ENCODE data around the gene ATAD3C. TPM values are rescaled to one million over a fixed set of nuclear protein-coding genes. Genes with fewer than 3 reads are reported as not detected.

ATAD3C gene
- polyA plus RNA-seq, 1 donor, result 1.0 TPM

- no CpG with 5 or more reads among the region's 5 CpGs for WGBS (ENCODE audit: insufficient coverage, low lambda C conversion rate)
- peaks cover 17% of the 10 kb centered on the region for H3K9me3 ChIP-seq (ENCODE audit: control insufficient read depth, low read depth, low read length)
- peak overlapping the region; percentile 91 for H3K27ac ChIP-seq (ENCODE audit: low read length)
- H3K4me1 ChIP-seq (ENCODE audit: control insufficient read depth, insufficient read depth, low read length), result peaks cover 70% of the 10 kb centered on the region
- H3K36me3 ChIP-seq (ENCODE audit: control insufficient read depth, insufficient read depth, low read length), result no peaks in the 10 kb centered on the region
- H3K27me3 ChIP-seq (ENCODE audit: control insufficient read depth, insufficient read depth, low read length), result no peaks in the 10 kb centered on the region
- peak overlapping the region; percentile 33 for H3K4me3 ChIP-seq (ENCODE audit: low read length)
- peak; percentile 81 to 92 for DNase-seq
Measured at GRCh38 chr1:1431845-1432273, 17.6 kb upstream of the ATAD3C start.

GRCh38 chr1:1432274-1432950 lies 17.1 kb upstream of the ATAD3C start:
- Histone ChIP-seq H3K4me3 (ENCODE audit: low read length) (no peak overlapping the region), H3K27me3 (ENCODE audit: control insufficient read depth, insufficient read depth, low read length) (no peaks in the 10 kb centered on the region), H3K4me1 (ENCODE audit: control insufficient read depth, insufficient read depth, low read length) (peaks cover 76% of the 10 kb centered on the region), H3K27ac (ENCODE audit: low read length) (peak overlapping the region; percentile 91), H3K36me3 (ENCODE audit: control insufficient read depth, insufficient read depth, low read length) (no peaks in the 10 kb centered on the region), H3K9me3 (ENCODE audit: control insufficient read depth, low read depth, low read length) (peaks cover 17% of the 10 kb centered on the region)
- no peak for DNase-seq
- WGBS (ENCODE audit: insufficient coverage, low lambda C conversion rate), result no CpG with 5 or more reads among the region's 28 CpGs

GRCh38 chr1:1432951-1433803 lies 16.3 kb upstream of the ATAD3C start:
- peaks cover 15% of the 10 kb centered on the region for H3K9me3 ChIP-seq (ENCODE audit: control insufficient read depth, low read depth, low read length)
- peaks cover 82% of the 10 kb centered on the region for H3K4me1 ChIP-seq (ENCODE audit: control insufficient read depth, insufficient read depth, low read length)
- no peaks in the 10 kb centered on the region for H3K36me3 ChIP-seq (ENCODE audit: control insufficient read depth, insufficient read depth, low read length)
- peak; percentile 86 to 94 for DNase-seq
- H3K27me3 ChIP-seq (ENCODE audit: control insufficient read depth, insufficient read depth, low read length), result no peaks in the 10 kb centered on the region
- peak overlapping the region; percentile 8 for H3K4me3 ChIP-seq (ENCODE audit: low read length)
- WGBS (ENCODE audit: insufficient coverage, low lambda C conversion rate), result no CpG with 5 or more reads among the region's 34 CpGs
- H3K27ac ChIP-seq (ENCODE audit: low read length), result peak overlapping the region; percentile 91

GRCh38 chr1:1433804-1434130 lies 15.7 kb upstream of the ATAD3C start:
- DNase-seq, result peak in 1 of 2 donors; percentile 51
- Histone ChIP-seq H3K4me1 (ENCODE audit: control insufficient read depth, insufficient read depth, low read length) (peaks cover 86% of the 10 kb centered on the region), H3K9me3 (ENCODE audit: control insufficient read depth, low read depth, low read length) (peaks cover 14% of the 10 kb centered on the region), H3K27ac (ENCODE audit: low read length) (peak overlapping the region; percentile 91), H3K27me3 (ENCODE audit: control insufficient read depth, insufficient read depth, low read length) (no peaks in the 10 kb centered on the region), H3K36me3 (ENCODE audit: control insufficient read depth, insufficient read depth, low read length) (peaks cover 1% of the 10 kb centered on the region), H3K4me3 (ENCODE audit: low read length) (peak overlapping the region; percentile 8)
- WGBS (ENCODE audit: insufficient coverage, low lambda C conversion rate), result no CpG with 5 or more reads among the region's 12 CpGs

- Histone ChIP-seq H3K36me3 (ENCODE audit: control insufficient read depth, insufficient read depth, low read length) (peaks cover 4% of the 10 kb centered on the region), H3K4me1 (ENCODE audit: control insufficient read depth, insufficient read depth, low read length) (peaks cover 89% of the 10 kb centered on the region), H3K27ac (ENCODE audit: low read length) (peak overlapping the region; percentile 91), H3K9me3 (ENCODE audit: control insufficient read depth, low read depth, low read length) (peaks cover 18% of the 10 kb centered on the region), H3K4me3 (ENCODE audit: low read length) (peak overlapping the region; percentile 1), H3K27me3 (ENCODE audit: control insufficient read depth, insufficient read depth, low read length) (no peaks in the 10 kb centered on the region)
- WGBS (ENCODE audit: insufficient coverage, low lambda C conversion rate), result no CpG with 5 or more reads among the region's 32 CpGs
- peak in 1 of 2 donors; percentile 47 for DNase-seq
Measured at GRCh38 chr1:1434131-1434823, 15.2 kb upstream of the ATAD3C start.

GRCh38 chr1:1434824-1435105 lies 14.7 kb upstream of the ATAD3C start:
- Histone ChIP-seq H3K4me3 (ENCODE audit: low read length) (peak overlapping the region; percentile 50), H3K27me3 (ENCODE audit: control insufficient read depth, insufficient read depth, low read length) (no peaks in the 10 kb centered on the region), H3K4me1 (ENCODE audit: control insufficient read depth, insufficient read depth, low read length) (peaks cover 84% of the 10 kb centered on the region), H3K36me3 (ENCODE audit: control insufficient read depth, insufficient read depth, low read length) (peaks cover 4% of the 10 kb centered on the region), H3K9me3 (ENCODE audit: control insufficient read depth, low read depth, low read length) (peaks cover 18% of the 10 kb centered on the region), H3K27ac (ENCODE audit: low read length) (peak overlapping the region; percentile 91)
- no CpG with 5 or more reads among the region's 4 CpGs for WGBS (ENCODE audit: insufficient coverage, low lambda C conversion rate)
- DNase-seq, result peak in 1 of 2 donors; percentile 22

- H3K9me3 ChIP-seq (ENCODE audit: control insufficient read depth, low read depth, low read length), result peaks cover 18% of the 10 kb centered on the region
Measured at GRCh38 chr1:1435106-1435903, 14.2 kb upstream of the ATAD3C start, which contains the start of gene VWA1. Gene VWA1 (plus strand): TSS chr1:1435690. CDS start chr1:1435749, 59 bp downstream.

GRCh38 chr1:1435911-1436629 lies 13.4 kb upstream of the ATAD3C start:
- H3K9me3 ChIP-seq (ENCODE audit: control insufficient read depth, low read depth, low read length), result peaks cover 18% of the 10 kb centered on the region
- H3K27ac ChIP-seq (ENCODE audit: low read length), result no peak overlapping the region
- no peaks in the 10 kb centered on the region for H3K27me3 ChIP-seq (ENCODE audit: control insufficient read depth, insufficient read depth, low read length)
- H3K4me1 ChIP-seq (ENCODE audit: control insufficient read depth, insufficient read depth, low read length), result peaks cover 82% of the 10 kb centered on the region
- no CpG with 5 or more reads among the region's 40 CpGs for WGBS (ENCODE audit: insufficient coverage, low lambda C conversion rate)
- DNase-seq, result peak in 1 of 2 donors; percentile 19
- H3K4me3 ChIP-seq (ENCODE audit: low read length), result peak overlapping the region; percentile 81
- H3K36me3 ChIP-seq (ENCODE audit: control insufficient read depth, insufficient read depth, low read length), result peaks cover 10% of the 10 kb centered on the region

More at GRCh38 chr1:1435106-1435903, 14.2 kb upstream of the ATAD3C start, which contains the start of gene VWA1:
- Histone ChIP-seq H3K27ac (ENCODE audit: low read length) (peak within 1 kb of the TSS; percentile 91), H3K36me3 (ENCODE audit: control insufficient read depth, insufficient read depth, low read length) (peaks cover 5% of the 10 kb centered on the region), H3K4me1 (ENCODE audit: control insufficient read depth, insufficient read depth, low read length) (peaks cover 82% of the 10 kb centered on the region), H3K27me3 (ENCODE audit: control insufficient read depth, insufficient read depth, low read length) (no peaks in the 10 kb centered on the region), H3K4me3 (ENCODE audit: low read length) (peak within 1 kb of the TSS; percentile 81)
- WGBS (ENCODE audit: insufficient coverage, low lambda C conversion rate), result no CpG with 5 or more reads among the region's 89 CpGs
- peak; percentile 74 to 81 for DNase-seq

- peaks cover 18% of the 10 kb centered on the region for H3K9me3 ChIP-seq (ENCODE audit: control insufficient read depth, low read depth, low read length)
- peak overlapping the region; percentile 81 for H3K4me3 ChIP-seq (ENCODE audit: low read length)
- no CpG with 5 or more reads among the region's 7 CpGs for WGBS (ENCODE audit: insufficient coverage, low lambda C conversion rate)
- no peak overlapping the region for H3K27ac ChIP-seq (ENCODE audit: low read length)
- DNase-seq, result no peak
- peaks cover 10% of the 10 kb centered on the region for H3K36me3 ChIP-seq (ENCODE audit: control insufficient read depth, insufficient read depth, low read length)
- no peaks in the 10 kb centered on the region for H3K27me3 ChIP-seq (ENCODE audit: control insufficient read depth, insufficient read depth, low read length)
- H3K4me1 ChIP-seq (ENCODE audit: control insufficient read depth, insufficient read depth, low read length), result peaks cover 82% of the 10 kb centered on the region
Measured at GRCh38 chr1:1436630-1437032, 12.9 kb upstream of the ATAD3C start.
